HG03457 (cell line): ENCODE measurements around the gene B3GNT8.
"Not testable (repeated sequence)": the region's sequence is repeated elsewhere in the genome, so short reads cannot be mapped to it uniquely, and the experiment has no call there.

Experiments
- ATAC-seq: cut with Tn5 transposase; IDR thresholded peaks from one replicate; pipeline ENCODE4 v1.9.1; 2021; ENCODE audit warnings: moderate number of reproducible peaks; ENCODE audit not compliant: unreplicated experiment

Gene B3GNT8

DNA sequence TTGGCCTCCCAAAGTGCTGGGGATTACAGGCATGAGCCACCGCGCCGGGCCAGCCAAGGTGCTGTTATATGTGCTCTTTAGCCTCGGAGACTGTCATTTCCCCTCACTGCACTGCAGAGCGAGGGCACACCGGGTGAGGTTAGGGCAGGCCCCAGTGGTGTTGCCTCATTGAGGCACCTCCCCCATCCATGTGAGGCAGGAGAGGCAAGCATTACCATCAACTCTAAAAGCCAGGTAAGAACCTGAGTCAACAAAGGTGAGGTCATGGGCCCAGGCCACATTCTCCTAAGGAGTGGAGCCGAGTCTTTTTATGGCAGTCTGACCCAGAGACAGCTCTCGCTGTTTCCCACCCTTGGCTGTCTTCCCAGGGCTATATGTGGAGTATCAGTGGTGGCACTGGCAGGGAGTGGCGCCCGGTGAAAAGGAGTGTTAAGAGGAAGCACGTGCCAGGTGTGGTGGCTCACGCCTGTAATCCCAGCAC lies 10.9 kb downstream of the B3GNT8 start:
- no peak for ATAC-seq

DNA sequence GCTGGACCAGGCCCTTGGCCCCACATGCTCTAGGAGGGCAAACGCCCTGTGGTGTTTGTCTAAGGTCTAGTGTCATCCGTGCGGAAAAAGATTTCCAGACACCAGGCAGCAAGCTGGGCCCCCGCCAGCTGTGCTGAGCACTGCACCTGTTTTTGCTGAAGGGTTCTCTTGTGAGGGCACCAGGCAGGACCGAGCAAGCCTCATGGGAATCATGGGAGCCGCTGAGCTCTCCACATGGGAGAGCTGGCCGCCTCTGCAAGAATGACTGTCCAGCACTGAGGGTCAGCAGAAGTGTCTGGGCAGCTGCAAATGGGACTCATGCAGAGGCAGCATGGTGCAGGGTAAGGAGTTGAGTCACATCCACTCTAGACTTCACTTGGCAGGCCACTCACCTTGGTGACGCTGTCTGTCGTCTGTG lies 12.0 kb downstream of the B3GNT8 start:
- ATAC-seq, result no peak

DNA sequence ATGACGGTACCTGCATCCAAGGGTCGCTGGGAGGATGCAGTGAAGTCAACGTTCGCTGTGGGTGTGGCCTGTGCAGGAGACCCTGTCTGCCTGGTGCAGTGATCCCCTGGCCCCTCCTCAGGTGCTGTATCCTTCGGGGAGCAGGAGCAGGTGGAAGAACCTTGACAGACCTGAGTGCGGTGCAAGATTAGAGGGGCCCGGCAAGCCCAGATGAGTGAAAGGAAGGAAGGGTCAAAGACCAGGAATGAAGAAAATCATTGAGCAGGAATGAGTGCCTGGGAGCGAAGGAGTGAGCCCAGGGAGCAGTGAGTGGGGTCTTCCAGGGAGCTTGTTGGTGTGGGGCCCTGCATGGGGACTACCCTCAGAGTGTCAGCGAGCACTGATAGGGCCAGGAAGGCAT lies 12.7 kb downstream of the B3GNT8 start:
- no peak for ATAC-seq

DNA sequence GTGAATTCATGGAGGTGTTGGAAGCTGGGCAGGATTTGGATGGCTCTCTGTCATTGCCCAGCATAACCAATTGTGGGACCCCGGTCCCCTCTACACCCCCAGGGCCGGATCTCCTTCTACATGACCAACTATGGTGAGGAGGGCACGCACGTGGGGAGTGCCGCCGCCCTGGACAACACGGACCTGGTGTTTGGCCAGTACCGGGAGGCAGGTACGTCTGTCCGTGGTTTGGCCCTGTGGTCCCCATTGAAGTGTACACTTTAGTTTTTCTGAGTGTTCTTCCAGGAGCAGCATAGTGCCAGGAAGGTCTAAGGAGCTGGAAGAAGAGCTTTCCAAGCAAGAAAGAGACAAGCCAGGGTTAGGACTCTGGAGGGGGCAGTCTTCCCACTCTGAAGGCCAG lies 13.2 kb downstream of the B3GNT8 start:
- no peak for ATAC-seq

DNA sequence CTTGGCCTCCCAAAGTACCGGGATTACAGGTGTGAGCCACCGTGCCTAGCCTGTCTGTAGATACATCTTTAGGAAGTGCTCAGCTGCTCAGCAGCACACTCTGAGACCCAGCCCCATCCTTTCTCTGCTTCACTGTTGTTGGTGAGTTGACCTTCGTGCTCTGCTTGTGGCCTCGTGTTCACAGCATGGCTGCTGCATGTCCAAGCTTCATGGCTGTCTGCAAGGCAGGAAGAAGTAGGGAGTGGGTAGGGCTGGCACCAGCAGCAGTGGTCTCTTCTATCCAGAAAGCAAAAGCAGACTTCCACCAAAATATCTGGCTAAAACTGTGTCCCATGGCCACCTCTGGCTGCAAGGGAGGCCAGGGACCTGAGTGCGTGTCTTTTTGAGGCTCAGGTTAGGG lies 14.2 kb downstream of the B3GNT8 start:
- no peak for ATAC-seq

DNA sequence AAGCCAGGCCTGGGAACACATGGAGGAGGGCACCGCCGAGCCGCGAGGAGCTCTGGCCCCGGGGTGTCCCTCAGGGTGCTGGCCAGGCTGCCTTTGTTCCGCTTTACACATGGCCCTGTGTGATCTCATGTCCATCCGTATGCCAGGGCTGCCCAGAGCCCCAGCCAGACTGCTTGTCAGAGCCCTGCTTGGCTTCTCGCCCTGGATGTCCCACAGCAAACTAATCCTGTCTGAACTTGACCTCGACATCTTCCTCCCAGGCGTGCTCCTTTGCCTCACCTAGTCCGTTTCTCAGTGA lies 15.3 kb downstream of the B3GNT8 start:
- no peak for ATAC-seq

DNA sequence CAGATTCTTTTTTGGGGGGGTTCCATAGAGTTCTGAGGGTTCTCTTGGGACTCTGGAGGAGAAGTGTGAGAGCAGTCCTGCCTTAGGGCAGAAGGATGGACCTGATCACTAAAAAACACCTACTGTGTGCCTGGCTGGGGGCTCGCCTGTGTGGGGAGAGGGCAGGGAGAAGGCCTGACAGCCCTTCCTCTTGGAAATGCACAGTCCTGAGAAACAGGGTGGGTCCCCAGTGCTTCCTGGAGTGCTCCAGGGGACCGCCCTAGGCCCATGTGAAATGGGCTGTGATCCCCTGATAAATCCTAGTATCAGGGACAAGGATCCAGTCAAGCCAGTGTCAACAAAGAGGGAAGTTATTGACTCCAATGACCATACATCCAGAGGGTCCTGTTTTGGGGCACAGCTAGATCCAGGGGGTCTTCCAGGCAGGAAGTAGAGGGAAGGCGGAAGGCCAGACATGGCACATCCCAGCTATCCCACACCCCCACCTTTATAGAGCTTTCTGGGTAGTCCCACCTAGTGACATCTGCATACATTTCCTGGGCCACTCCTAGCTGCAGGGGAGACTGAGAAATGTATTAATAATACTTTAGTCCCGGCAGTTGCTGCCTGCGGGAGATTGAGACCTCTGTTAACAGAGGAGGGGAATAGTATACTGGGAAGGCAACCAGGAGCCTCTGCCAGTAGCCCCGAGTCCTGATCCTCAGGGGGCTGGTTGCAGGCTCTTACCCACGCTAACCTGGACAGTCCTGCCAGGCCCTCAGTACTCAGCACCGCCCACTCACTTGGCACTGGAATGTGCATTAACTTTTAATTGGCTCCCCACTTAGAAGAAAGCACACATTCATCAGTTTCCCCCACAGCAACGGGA lies 15.8 kb downstream of the B3GNT8 start:
- no peak for ATAC-seq

DNA sequence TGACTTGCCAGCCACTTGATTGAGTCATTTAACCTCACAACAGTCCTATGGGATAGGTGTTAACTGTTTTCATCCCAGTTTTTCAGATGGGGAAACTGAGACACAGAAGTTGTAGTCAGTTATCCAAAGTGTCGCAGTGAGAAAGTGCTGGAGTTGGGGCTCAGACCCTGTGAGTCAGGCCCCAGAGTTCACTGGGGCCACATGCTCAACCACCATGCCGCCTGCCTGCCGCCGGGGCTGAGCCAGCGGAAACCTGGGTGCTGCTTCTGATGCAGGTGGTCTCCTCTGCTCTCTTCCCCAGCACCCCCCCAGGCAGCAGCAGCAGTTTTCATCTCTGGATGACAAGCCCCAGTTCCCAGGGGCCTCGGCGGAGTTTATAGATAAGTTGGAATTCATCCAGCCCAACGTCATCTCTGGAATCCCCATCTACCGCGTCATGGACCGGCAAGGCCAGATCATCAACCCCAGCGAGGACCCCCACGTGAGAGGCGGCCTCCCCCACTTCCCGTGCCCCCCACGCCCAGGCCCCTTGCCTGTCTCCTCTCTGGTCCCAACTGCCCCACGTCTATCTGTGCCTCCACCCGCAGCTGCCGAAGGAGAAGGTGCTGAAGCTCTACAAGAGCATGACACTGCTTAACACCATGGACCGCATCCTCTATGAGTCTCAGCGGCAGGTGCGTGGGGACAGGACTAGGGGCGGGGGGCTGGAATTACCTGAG lies 16.7 kb downstream of the B3GNT8 start:
- no peak for ATAC-seq

DNA sequence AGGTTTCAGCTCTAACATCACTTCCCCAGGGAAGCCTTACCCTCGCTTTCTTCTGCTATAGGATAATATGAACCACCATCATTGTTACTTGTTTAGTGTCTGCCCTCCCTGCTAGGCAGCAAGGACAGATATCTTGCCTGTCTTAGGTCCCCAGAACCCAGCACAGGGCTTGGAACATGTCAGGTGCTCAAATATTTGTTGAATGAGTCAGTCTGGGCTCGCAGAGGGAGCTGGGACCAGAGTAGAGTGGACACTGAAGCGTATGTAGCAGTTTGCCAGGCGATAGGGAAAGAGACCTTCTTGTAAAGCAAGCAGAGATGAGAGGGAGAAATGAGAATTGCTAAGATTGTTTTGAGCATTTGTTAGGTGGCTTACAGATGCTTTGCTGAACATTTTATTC lies 17.9 kb downstream of the B3GNT8 start:
- no peak for ATAC-seq

DNA sequence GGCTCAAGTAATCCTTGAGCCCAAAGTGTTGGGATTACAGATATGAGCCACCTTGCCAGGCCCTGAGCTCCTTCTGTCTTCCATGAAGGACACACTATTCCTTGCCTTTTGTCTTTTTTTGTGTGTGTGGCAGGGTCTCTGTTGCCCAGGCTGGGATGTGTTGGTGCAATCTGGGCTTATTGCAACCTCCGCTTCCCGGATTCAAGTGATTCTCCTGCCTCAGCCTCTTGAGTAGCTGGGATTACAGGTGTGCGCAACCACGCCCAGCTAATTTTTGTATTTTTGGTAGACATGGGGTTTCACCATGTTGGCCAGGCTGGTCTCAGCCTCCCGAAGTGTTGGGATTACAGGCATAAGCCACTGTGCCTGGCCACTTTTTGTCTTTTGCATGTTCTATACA lies 18.3 kb downstream of the B3GNT8 start:
- not testable (repeated sequence) for ATAC-seq

DNA sequence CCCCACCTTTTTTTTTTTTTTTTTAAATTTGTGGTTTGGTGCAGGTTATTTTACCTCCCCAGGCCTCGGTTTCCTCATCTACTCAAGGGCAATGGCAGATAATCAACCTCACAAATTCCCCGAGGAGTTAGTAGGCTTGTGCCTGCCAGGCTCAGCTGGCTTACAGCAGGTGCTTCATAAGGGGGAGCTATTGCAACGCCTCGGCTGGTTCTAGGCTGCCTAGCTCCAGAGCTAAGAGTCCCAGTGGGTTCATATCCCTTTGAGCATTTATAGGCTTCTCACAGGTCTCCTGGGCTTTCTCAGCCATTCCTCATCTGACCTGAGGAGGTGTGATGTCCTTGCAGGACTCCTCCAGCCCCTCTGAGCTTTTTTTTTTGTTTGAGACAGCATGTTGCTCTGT lies 18.9 kb downstream of the B3GNT8 start:
- ATAC-seq, result no peak

DNA sequence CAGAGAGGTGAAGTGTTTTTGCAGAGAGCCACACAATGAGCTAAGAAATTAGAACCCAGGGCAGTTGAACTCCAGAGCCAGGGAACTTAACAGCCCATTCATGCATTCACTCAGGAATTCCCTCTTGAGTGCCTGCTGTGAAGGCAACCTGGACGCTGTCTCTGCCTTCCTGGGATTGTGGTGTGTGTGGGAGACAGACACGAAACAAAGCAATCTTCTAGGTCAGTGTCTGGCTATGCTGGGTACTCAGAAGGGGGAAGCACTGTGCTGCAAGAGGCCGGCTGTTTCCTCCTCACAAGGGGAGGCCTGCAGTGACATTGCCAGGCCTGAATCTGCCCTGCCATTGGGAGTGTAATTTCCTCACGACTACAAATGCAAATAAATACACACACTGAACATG lies 19.9 kb downstream of the B3GNT8 start:
- ATAC-seq, result no peak

DNA sequence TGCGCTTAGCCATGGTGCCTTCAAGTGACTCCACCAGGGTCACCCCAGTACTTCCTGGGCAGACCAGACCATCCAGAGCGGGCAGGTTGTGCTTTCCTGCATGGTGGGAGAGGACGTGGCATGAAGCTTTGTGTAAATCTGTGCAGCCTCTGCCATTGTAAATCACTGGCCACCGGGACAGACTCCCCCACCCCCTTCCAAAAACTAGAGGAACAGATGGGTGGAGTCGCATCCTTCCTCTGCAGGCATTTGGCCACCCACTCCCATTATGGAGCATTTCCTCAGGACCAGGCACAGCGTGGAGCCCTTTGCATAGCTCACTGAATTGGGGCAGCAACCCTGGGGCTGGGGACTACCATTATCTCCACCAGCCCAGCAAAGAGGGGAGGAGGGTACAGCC lies 21.4 kb downstream of the B3GNT8 start:
- ATAC-seq, result no peak

DNA sequence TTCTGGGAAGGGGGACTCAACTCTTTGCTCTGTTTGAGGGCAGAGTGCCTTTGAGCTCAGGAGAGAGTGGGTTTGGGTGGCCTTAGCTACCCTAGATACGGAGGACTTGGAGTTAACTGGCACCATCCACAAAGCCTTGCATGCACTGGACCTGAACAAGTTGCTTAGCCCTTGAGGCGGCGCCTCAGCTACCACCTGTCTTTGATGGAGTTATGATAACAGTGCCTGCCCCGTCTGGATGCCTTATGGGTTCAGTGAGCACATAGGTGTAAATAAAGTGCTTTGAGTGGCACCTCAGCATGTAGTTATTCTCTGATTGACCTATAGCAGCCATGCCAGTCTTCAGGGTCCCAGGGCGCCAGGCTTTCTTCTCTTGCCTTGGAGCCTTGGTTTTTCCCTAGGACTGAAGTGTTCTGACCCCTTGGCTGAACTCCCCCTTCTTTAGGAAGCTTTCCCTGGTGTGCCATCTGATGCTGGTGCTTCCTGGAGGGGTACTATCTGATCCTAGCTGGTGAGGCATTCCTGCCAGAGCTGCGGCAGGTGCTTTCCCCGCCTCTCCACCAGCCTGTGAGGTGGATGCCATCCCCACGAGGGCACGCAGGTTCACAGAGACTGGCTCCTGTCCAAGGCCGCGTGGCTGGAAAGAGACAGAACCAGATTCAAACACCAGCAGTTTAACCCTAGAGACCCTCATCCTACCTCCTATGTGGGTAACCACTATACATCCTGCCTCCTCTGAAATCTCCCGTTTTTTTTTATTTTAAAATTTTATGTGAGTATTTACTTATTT lies 23.8 kb downstream of the B3GNT8 start:
- ATAC-seq, result no peak

DNA sequence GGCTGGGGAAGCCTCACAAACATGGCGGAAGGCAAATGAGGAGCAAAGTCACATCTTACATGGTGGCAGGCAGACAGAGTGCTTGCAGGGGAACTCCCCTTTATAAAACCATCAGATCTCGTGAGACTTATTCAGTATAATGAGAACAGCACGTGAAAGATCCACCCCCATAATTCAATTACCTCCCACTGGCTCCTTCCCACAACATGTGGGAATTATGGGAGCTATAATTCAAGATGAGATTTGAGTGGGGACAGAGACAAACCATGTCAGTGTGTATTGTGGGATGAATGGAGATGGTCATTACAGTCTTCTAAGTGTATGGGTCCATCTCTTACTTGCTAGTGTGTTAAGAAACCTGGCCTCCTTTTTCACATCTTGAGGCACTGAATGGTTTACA lies 25.2 kb downstream of the B3GNT8 start:
- ATAC-seq, result no peak

DNA sequence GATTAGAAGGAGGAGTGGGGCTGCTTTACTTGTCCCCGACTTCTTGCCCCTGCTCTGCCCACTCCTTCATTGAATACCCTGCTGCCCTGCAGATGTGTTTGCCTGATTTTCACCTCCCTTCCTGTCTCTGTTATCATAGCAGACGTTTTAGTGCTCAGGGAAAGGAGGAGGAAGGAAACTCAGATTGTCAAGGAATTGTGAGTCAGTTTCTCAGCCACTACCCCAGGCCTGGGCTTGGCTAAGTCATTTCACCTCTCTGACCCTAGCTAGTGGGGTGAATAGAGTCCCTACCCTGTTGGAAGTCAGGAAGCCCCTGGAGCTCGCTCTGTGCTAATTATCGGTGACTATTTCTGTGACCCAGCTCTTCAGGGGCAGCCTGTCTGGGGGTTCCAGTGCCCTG lies 25.7 kb downstream of the B3GNT8 start:
- ATAC-seq, result no peak

DNA sequence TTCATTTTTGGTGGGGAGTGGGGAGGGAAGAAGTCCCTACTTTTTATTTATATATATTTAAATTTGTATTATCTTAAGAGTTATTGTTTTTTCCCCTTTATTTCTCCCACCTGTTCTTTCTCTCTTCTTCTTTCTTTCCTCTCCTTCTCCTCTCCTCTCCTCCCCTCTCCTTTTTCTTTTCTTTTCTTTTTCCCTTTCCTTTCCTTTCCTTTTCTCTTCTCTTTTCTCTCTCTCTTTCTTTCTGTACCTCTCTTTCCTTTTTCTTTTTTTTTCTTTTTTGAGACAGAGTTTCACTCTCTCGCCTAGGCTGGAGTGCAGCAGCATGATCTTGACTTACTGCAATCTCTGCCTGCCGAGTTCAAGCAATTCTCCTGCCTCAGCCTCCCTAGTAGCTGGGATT lies 27.6 kb downstream of the B3GNT8 start:
- ATAC-seq, result no peak

DNA sequence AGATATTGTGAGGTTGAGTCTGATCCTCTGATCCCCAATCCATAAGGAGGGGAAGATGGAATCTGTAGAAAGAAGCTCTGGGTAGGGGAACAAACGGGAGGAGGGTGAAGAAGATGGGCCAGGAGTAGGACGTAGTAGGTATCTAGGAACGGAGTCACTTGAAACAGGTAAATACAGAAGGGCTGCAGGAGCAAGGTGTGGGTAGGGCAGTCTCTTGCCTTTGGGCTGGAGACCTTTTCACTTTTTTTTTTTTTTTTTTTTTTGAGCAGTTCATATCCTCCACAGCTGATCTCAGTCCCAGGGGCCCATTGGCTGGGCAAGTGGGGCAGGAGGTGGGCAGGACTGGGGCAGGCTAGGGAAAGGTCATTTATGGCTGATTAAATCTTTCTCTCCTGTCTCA lies 28.1 kb downstream of the B3GNT8 start:
- ATAC-seq, result no peak

DNA sequence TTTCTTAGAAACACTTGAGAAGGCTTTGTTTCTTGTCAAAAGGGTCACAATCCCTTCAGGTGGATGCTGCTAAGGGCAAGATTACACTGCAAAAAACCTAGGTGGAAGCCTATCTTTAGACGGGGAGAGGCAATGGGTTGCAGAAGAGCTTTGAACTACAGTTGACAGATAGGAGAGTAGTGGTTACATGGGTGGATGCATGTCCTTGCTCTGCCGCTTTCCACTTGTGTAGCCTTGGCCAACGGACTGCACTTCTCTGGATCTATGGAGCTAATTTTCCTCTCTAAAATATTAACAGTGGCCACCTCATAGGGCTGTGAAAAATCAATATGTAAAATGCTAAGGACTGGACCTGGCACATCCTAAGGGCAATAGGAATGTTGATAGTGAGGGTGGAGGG lies 28.6 kb downstream of the B3GNT8 start:
- no peak for ATAC-seq

DNA sequence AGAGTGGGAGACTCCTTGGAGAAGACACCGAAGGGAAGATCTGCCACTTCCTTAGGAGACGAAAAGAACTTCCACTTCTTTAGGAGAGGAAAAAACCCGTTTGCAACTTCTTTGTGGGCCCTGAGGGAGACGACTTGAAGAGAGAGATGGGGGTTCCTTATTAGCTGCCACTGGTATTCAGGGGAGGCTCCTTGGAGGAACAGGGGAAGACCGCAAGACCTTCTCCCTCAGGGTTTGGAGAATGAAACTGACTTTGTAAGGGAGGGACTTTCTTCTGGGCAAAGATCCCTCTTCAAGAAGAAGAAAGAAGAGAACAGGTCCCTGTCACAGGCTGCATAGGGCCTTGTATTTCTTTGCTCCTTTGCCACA lies 29.1 kb downstream of the B3GNT8 start:
- no peak for ATAC-seq

DNA sequence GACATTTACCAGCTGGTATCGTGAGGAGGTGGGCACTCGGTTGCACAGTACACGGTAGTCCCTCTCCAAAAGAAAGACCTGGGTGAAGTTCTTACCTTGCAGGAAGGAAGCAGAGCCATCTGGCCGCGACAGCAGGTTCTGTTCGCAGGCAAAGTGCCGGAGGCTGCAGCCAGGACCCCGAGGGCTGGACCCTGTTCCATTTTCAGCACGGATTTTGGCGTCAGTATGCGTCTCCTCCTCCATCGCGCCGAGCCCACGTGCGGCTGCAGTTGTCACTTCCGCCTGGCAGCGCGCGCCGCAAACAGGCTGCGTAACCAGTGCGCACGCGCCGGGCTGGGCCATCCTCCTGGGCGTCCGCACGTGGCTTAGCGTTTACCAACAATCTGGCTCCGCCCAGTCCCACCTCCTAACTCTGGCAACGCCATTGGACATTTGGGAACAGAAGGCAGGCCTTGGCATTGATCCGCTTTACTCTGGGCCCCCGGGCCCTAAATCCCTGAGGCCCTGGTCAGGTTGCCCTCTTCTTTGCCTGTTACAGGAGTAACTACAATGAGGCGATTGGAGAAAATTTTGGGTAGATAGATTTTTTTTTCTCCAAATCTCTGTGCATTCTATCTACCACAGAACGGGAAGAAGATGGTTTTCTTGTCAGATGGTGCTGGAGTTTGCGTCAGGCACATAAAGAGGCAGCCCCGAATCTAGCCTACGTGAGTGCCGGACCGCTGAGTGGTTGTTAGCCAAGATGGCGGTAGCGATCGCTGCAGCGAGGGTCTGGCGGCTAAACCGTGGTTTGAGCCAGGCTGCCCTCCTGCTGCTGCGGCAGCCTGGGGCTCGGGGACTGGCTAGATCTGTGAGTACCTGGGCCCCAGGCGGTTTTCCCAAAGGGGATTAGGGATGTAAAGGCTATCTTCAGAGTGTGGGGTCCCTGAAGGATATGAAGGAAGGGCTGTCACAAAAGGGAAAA lies 29.8 kb downstream of the B3GNT8 start, which contains the start of the genes BCKDHA and EXOSC5:
TSS of gene BCKDHA (plus strand) at position 733 of the 964 bp plus-strand sequence. CDS start at position 743, 10 bp downstream.
TSS of gene EXOSC5 (minus strand) at position 274 of the 964 bp plus-strand sequence. CDS start at position 243, 31 bp downstream.
- peak; percentile 64 for ATAC-seq
